ENCODE measurements around the gene BMPER. TPM values are rescaled to one million over a fixed set of nuclear protein-coding genes. Genes with fewer than 3 reads are reported as not detected.

Gene BMPER
- total RNA-seq, 1 donor from 2014 or later: 0.56 TPM

GRCh38 chr7:33973231-33974015 is 68.1 kb downstream of the BMPER start:
- Mint-ChIP-seq H3K4me1 (ENCODE audit: unreplicated experiment) (no peaks in the 10 kb centered on the region), H3K27ac (ENCODE audit: unreplicated experiment) (no peak overlapping the region), H3K36me3 (ENCODE audit: unreplicated experiment) (no peaks in the 10 kb centered on the region), H3K9me3 (ENCODE audit: unreplicated experiment) (no peaks in the 10 kb centered on the region), H3K4me3 (ENCODE audit: unreplicated experiment) (no peak overlapping the region), H3K27me3 (ENCODE audit: unreplicated experiment) (no peaks in the 10 kb centered on the region)
- DNase-seq (ENCODE audit: extremely low spot score, unreplicated experiment): no peak
- TF ChIP-seq CTCF (IDR thresholded peaks at IDR 0.05): no peak

- Mint-ChIP-seq H3K4me1 (ENCODE audit: unreplicated experiment) (peaks cover 21% of the 10 kb centered on the region), H3K27me3 (ENCODE audit: unreplicated experiment) (no peaks in the 10 kb centered on the region), H3K9me3 (ENCODE audit: unreplicated experiment) (no peaks in the 10 kb centered on the region), H3K36me3 (ENCODE audit: unreplicated experiment) (no peaks in the 10 kb centered on the region), H3K4me3 (ENCODE audit: unreplicated experiment) (no peak overlapping the region), H3K27ac (ENCODE audit: unreplicated experiment) (no peak overlapping the region)
- DNase-seq (ENCODE audit: extremely low spot score, unreplicated experiment): no peak
- no peak for TF ChIP-seq CTCF (IDR thresholded peaks at IDR 0.05)
Measured at GRCh38 chr7:33979300-33979806, 74.0 kb downstream of the BMPER start.

- peaks cover 21% of the 10 kb centered on the region for H3K4me1 Mint-ChIP-seq (ENCODE audit: unreplicated experiment)
- TF ChIP-seq CTCF (IDR thresholded peaks at IDR 0.05): no peak
Measured at GRCh38 chr7:33979807-33980355, 74.5 kb downstream of the BMPER start.

GRCh38 chr7:33981226-33981625 is 75.9 kb downstream of the BMPER start:
- peak overlapping the region; percentile 48 for H3K27ac Mint-ChIP-seq (ENCODE audit: unreplicated experiment)
- H3K9me3 Mint-ChIP-seq (ENCODE audit: unreplicated experiment): no peaks in the 10 kb centered on the region
- no peak for TF ChIP-seq CTCF (IDR thresholded peaks at IDR 0.05)
- H3K36me3 Mint-ChIP-seq (ENCODE audit: unreplicated experiment): no peaks in the 10 kb centered on the region
- no peaks in the 10 kb centered on the region for H3K27me3 Mint-ChIP-seq (ENCODE audit: unreplicated experiment)
- H3K4me3 Mint-ChIP-seq (ENCODE audit: unreplicated experiment): no peak overlapping the region
- no peak for DNase-seq (ENCODE audit: extremely low spot score, unreplicated experiment)
- peaks cover 22% of the 10 kb centered on the region for H3K4me1 Mint-ChIP-seq (ENCODE audit: unreplicated experiment)

More at GRCh38 chr7:33979807-33980355, 74.5 kb downstream of the BMPER start:
- Mint-ChIP-seq H3K27ac (ENCODE audit: unreplicated experiment) (no peak overlapping the region), H3K4me3 (ENCODE audit: unreplicated experiment) (no peak overlapping the region), H3K36me3 (ENCODE audit: unreplicated experiment) (no peaks in the 10 kb centered on the region), H3K9me3 (ENCODE audit: unreplicated experiment) (no peaks in the 10 kb centered on the region), H3K27me3 (ENCODE audit: unreplicated experiment) (no peaks in the 10 kb centered on the region)
- no peak for DNase-seq (ENCODE audit: extremely low spot score, unreplicated experiment)

GRCh38 chr7:33981671-33982424 is 76.5 kb downstream of the BMPER start:
- Mint-ChIP-seq H3K27ac (ENCODE audit: unreplicated experiment) (peak overlapping the region; percentile 48), H3K36me3 (ENCODE audit: unreplicated experiment) (no peaks in the 10 kb centered on the region)
- DNase-seq (ENCODE audit: extremely low spot score, unreplicated experiment): no peak

More at GRCh38 chr7:33981671-33982424, 76.5 kb downstream of the BMPER start:
- Mint-ChIP-seq H3K4me3 (ENCODE audit: unreplicated experiment) (no peak overlapping the region), H3K27me3 (ENCODE audit: unreplicated experiment) (no peaks in the 10 kb centered on the region), H3K4me1 (ENCODE audit: unreplicated experiment) (peaks cover 28% of the 10 kb centered on the region), H3K9me3 (ENCODE audit: unreplicated experiment) (no peaks in the 10 kb centered on the region)
- no peak for TF ChIP-seq CTCF (IDR thresholded peaks at IDR 0.05)
